Body of pancreas (tissue), 4 donors: ENCODE data around the gene OXCT1.

ENCODE experiments used
- POLR2A ChIP-seq, 3 donors: fragments of 450-650 bp; IDR thresholded peaks; one replicate each; pipeline ENCODE4 v1.6.1; 2016; ENCODE audit warnings: antibody characterized with exemption in 3 of 3, mild to moderate bottlenecking in 2 of 3
- TF ChIP-seq, protein P1 (sequence below), 7 experiments: fragments of 450-650 bp in 4 of 7; fragments of 200-600 bp in 3 of 7; sonication (generic) in 3 of 7; IDR thresholded peaks; one replicate each; pipeline ENCODE4 v1.5.1; 2016 to 2019; ENCODE audit warnings: antibody characterized with exemption in 7 of 7

- TF ChIP-seq, protein P1, sequence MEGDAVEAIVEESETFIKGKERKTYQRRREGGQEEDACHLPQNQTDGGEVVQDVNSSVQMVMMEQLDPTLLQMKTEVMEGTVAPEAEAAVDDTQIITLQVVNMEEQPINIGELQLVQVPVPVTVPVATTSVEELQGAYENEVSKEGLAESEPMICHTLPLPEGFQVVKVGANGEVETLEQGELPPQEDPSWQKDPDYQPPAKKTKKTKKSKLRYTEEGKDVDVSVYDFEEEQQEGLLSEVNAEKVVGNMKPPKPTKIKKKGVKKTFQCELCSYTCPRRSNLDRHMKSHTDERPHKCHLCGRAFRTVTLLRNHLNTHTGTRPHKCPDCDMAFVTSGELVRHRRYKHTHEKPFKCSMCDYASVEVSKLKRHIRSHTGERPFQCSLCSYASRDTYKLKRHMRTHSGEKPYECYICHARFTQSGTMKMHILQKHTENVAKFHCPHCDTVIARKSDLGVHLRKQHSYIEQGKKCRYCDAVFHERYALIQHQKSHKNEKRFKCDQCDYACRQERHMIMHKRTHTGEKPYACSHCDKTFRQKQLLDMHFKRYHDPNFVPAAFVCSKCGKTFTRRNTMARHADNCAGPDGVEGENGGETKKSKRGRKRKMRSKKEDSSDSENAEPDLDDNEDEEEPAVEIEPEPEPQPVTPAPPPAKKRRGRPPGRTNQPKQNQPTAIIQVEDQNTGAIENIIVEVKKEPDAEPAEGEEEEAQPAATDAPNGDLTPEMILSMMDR (IDR thresholded peaks at IDR 0.05): no peak
- no peak for TF ChIP-seq POLR2A (IDR thresholded peaks at IDR 0.05)
These were observed 47.9 kb upstream of the OXCT1 start for GRCh38 chr5:41918105-41918504.
